ENCODE data around the gene CNOT2. TPM values are rescaled to one million over a fixed set of nuclear protein-coding genes. Genes with fewer than 3 reads are reported as not detected.

The CNOT2 gene
- total and polyA plus RNA-seq, 11 donors, result 15.5 to 63.7 (median 36.9) TPM

GRCh38 chr12:70338531-70338930 is 95.3 kb downstream of the CNOT2 start:
- no peaks in the 10 kb centered on the region for H3K9me3 ChIP-seq
- peaks cover 0 to under 1% (median 0%) of the 10 kb centered on the region in 12 donors for H3K4me1 ChIP-seq
- H3K27me3 ChIP-seq, result no peaks in the 10 kb centered on the region
- H3K27ac ChIP-seq, result no peak overlapping the region
- DNase-seq (no peak), ATAC-seq (no peak)
- intact Hi-C loops (cut with DNase I), result loop anchor here in 1 of 10 donors (10.0 kb wide), 1 partner anchor 94 kb away; the partner anchor contains the start of gene CNOT2
- WGBS, 4 donors, result 86 to 91% (median 86%) methylated on average over 2 of the region's 2 CpGs
- no peak overlapping the region for H3K4me3 ChIP-seq
- H3K36me3 ChIP-seq, result peaks cover 0 to 90% (median 81%) of the 10 kb centered on the region in 9 donors
- no peak for TF ChIP-seq POLR2A (IDR thresholded peaks at IDR 0.05)

- intact Hi-C loops (cut with DNase I), result loop anchor here in 2 of 10 donors (10.0 kb wide), 2 partner anchors 96 to 106 kb away; partner anchors contain the start of gene CNOT2 (in 1 of the 2)
- ATAC-seq (no peak), DNase-seq (no peak)
- H3K4me3 ChIP-seq, result no peak overlapping the region
- H3K27ac ChIP-seq, result no peak overlapping the region
- peaks cover 0 to 81% (median 48%) of the 10 kb centered on the region in 9 donors for H3K36me3 ChIP-seq
- H3K4me1 ChIP-seq, result peaks cover 0 to 13% (median 0%) of the 10 kb centered on the region in 12 donors
- no peak for TF ChIP-seq CTCF (IDR thresholded peaks at IDR 0.05)
- no peak for TF ChIP-seq POLR2A (IDR thresholded peaks at IDR 0.05)
- WGBS, 4 donors, result 96 to 99% (median 98%) methylated on average over 2 of the region's 2 CpGs
- no peaks in the 10 kb centered on the region for H3K27me3 ChIP-seq
- no peaks in the 10 kb centered on the region for H3K9me3 ChIP-seq
These were observed 107.8 kb downstream of the CNOT2 start for GRCh38 chr12:70351076-70351475.

GRCh38 chr12:70353780-70354660 is 110.8 kb downstream of the CNOT2 start:
- TF ChIP-seq POLR2A (IDR thresholded peaks at IDR 0.05), result no peak
- TF ChIP-seq CTCF (IDR thresholded peaks at IDR 0.05), result no peak
- DNase-seq (no peak), ATAC-seq (peak in 1 of 4 donors; percentile 36)
- Histone ChIP-seq H3K4me1 (peaks cover 0 to 13% (median 0%) of the 10 kb centered on the region in 12 donors), H3K27ac (peak overlapping the region in 1 of 12 donors; percentile 67), H3K27me3 (no peaks in the 10 kb centered on the region), H3K9me3 (no peaks in the 10 kb centered on the region), H3K36me3 (peaks cover 0 to 51% (median 25%) of the 10 kb centered on the region in 9 donors), H3K4me3 (no peak overlapping the region)
- intact Hi-C loops (cut with DNase I), result loop anchor here in 2 of 10 donors (10.0 kb wide), 2 partner anchors 99 to 109 kb away; partner anchors contain the start of gene CNOT2 (in 1 of the 2)
- WGBS, 4 donors, result 91 to 95% (median 92%) methylated on average over 6 of the region's 6 CpGs

GRCh38 chr12:70354787-70355186 is 111.6 kb downstream of the CNOT2 start:
- 85 to 88% (median 87%) methylated on average over 3 of the region's 3 CpGs for WGBS, 4 donors
- no peak for ATAC-seq
- peaks cover 0 to 45% (median 25%) of the 10 kb centered on the region in 9 donors for H3K36me3 ChIP-seq
- no peak overlapping the region for H3K4me3 ChIP-seq
- TF ChIP-seq CTCF (IDR thresholded peaks at IDR 0.05) (no peak), POLR2A (IDR thresholded peaks at IDR 0.05) (no peak)
- H3K27me3 ChIP-seq, result no peaks in the 10 kb centered on the region
- no peaks in the 10 kb centered on the region for H3K9me3 ChIP-seq
- intact Hi-C loops (cut with DNase I), result loop anchor here in 2 of 10 donors (10.0 kb wide), 2 partner anchors 100 to 110 kb away; partner anchors contain the start of gene CNOT2 (in 1 of the 2)
- peak overlapping the region in 1 of 12 donors; percentile 61 for H3K27ac ChIP-seq
- DNase-seq, result no peak
- peaks cover 0 to 13% (median 0%) of the 10 kb centered on the region in 12 donors for H3K4me1 ChIP-seq

Measured in heart left ventricle (tissue), 16 donors.